Activated T-cell treated with anti-CD3 and anti-CD28 coated beads, Interleukin-2, amount 50 U/mL, for 24 hours (primary cell): ENCODE results near the gene NEURL1B.

Source experiments
- DNase-seq: peaks from one replicate; pipeline ENCODE4 v3.0.0-alpha.2; 2020
- H3K27ac Mint-ChIP-seq: 2 replicates; pipeline ENCODE4 v1.8.0; 2020; ENCODE audit warnings: mild to moderate bottlenecking, mixed read lengths
- H3K27me3 Mint-ChIP-seq: 2 replicates; pipeline ENCODE4 v1.8.0; 2020; ENCODE audit warnings: mixed read lengths
- H3K36me3 Mint-ChIP-seq: 2 replicates; pipeline ENCODE4 v1.8.0; 2020; ENCODE audit warnings: low read depth, mixed read lengths
- H3K4me1 Mint-ChIP-seq: 2 replicates; pipeline ENCODE4 v1.8.0; 2020; ENCODE audit warnings: low read depth, mixed read lengths
- H3K4me3 Mint-ChIP-seq: 2 replicates; pipeline ENCODE4 v1.8.0; 2020; ENCODE audit warnings: mild to moderate bottlenecking, moderate library complexity, mixed read lengths
- H3K9me3 Mint-ChIP-seq: 2 replicates; pipeline ENCODE4 v1.8.0; 2020; ENCODE audit warnings: mixed read lengths

Gene NEURL1B

GRCh38 chr5:172622091-172623046 is 18.7 kb upstream of the NEURL1B start:
- no peaks in the 10 kb centered on the region for H3K4me1 Mint-ChIP-seq
- no peaks in the 10 kb centered on the region for H3K36me3 Mint-ChIP-seq
- no peaks in the 10 kb centered on the region for H3K27me3 Mint-ChIP-seq
- H3K27ac Mint-ChIP-seq: no peak overlapping the region
- H3K4me3 Mint-ChIP-seq: no peak overlapping the region
- no peak for DNase-seq
- no peaks in the 10 kb centered on the region for H3K9me3 Mint-ChIP-seq

- Mint-ChIP-seq H3K4me1 (no peaks in the 10 kb centered on the region), H3K9me3 (no peaks in the 10 kb centered on the region), H3K36me3 (no peaks in the 10 kb centered on the region), H3K4me3 (no peak overlapping the region), H3K27me3 (no peaks in the 10 kb centered on the region), H3K27ac (no peak overlapping the region)
- DNase-seq: no peak
Observed at GRCh38 chr5:172623313-172623980, 17.6 kb upstream of the NEURL1B start.

GRCh38 chr5:172624083-172624995 is 16.7 kb upstream of the NEURL1B start:
- H3K27me3 Mint-ChIP-seq: no peaks in the 10 kb centered on the region
- no peaks in the 10 kb centered on the region for H3K9me3 Mint-ChIP-seq

GRCh38 chr5:172624996-172625964 is 15.8 kb upstream of the NEURL1B start:
- no peak for DNase-seq
- H3K27me3 Mint-ChIP-seq: no peaks in the 10 kb centered on the region
- H3K36me3 Mint-ChIP-seq: no peaks in the 10 kb centered on the region
- no peak overlapping the region for H3K27ac Mint-ChIP-seq
- no peaks in the 10 kb centered on the region for H3K9me3 Mint-ChIP-seq
- no peak overlapping the region for H3K4me3 Mint-ChIP-seq
- H3K4me1 Mint-ChIP-seq: no peaks in the 10 kb centered on the region

More at GRCh38 chr5:172624083-172624995, 16.7 kb upstream of the NEURL1B start:
- H3K27ac Mint-ChIP-seq: no peak overlapping the region
- DNase-seq: no peak
- no peaks in the 10 kb centered on the region for H3K4me1 Mint-ChIP-seq
- no peaks in the 10 kb centered on the region for H3K36me3 Mint-ChIP-seq
- H3K4me3 Mint-ChIP-seq: no peak overlapping the region

- Mint-ChIP-seq H3K36me3 (no peaks in the 10 kb centered on the region), H3K27ac (no peak overlapping the region), H3K4me1 (no peaks in the 10 kb centered on the region), H3K4me3 (no peak overlapping the region), H3K27me3 (no peaks in the 10 kb centered on the region), H3K9me3 (no peaks in the 10 kb centered on the region)
- DNase-seq: no peak
Observed at GRCh38 chr5:172626031-172626581, 15.0 kb upstream of the NEURL1B start.

- Mint-ChIP-seq H3K9me3 (no peaks in the 10 kb centered on the region), H3K27ac (no peak overlapping the region), H3K4me3 (no peak overlapping the region), H3K27me3 (no peaks in the 10 kb centered on the region), H3K36me3 (no peaks in the 10 kb centered on the region), H3K4me1 (no peaks in the 10 kb centered on the region)
- no peak for DNase-seq
Observed at GRCh38 chr5:172630082-172630481, 11.0 kb upstream of the NEURL1B start.

GRCh38 chr5:172630482-172630881 is 10.6 kb upstream of the NEURL1B start:
- H3K27me3 Mint-ChIP-seq: no peaks in the 10 kb centered on the region
- H3K27ac Mint-ChIP-seq: no peak overlapping the region
- H3K9me3 Mint-ChIP-seq: no peaks in the 10 kb centered on the region
- no peak for DNase-seq
- no peak overlapping the region for H3K4me3 Mint-ChIP-seq
- H3K4me1 Mint-ChIP-seq: no peaks in the 10 kb centered on the region
- H3K36me3 Mint-ChIP-seq: no peaks in the 10 kb centered on the region

- no peak for DNase-seq
- Mint-ChIP-seq H3K4me3 (no peak overlapping the region), H3K4me1 (no peaks in the 10 kb centered on the region), H3K27me3 (no peaks in the 10 kb centered on the region), H3K36me3 (no peaks in the 10 kb centered on the region), H3K9me3 (no peaks in the 10 kb centered on the region), H3K27ac (no peak overlapping the region)
Observed at GRCh38 chr5:172630986-172631385, 10.1 kb upstream of the NEURL1B start.

- no peak overlapping the region for H3K27ac Mint-ChIP-seq
- no peaks in the 10 kb centered on the region for H3K27me3 Mint-ChIP-seq
- DNase-seq: no peak
- no peaks in the 10 kb centered on the region for H3K36me3 Mint-ChIP-seq
- H3K9me3 Mint-ChIP-seq: no peaks in the 10 kb centered on the region
- no peak overlapping the region for H3K4me3 Mint-ChIP-seq
- H3K4me1 Mint-ChIP-seq: no peaks in the 10 kb centered on the region
Observed at GRCh38 chr5:172632346-172633092, 8.5 kb upstream of the NEURL1B start.

- Mint-ChIP-seq H3K27me3 (peaks cover 5% of the 10 kb centered on the region), H3K27ac (no peak overlapping the region), H3K4me1 (no peaks in the 10 kb centered on the region), H3K36me3 (no peaks in the 10 kb centered on the region), H3K9me3 (no peaks in the 10 kb centered on the region), H3K4me3 (no peak overlapping the region)
- DNase-seq: peak; percentile 18
Observed at GRCh38 chr5:172633403-172633970, 7.6 kb upstream of the NEURL1B start.

- Mint-ChIP-seq H3K9me3 (no peaks in the 10 kb centered on the region), H3K27ac (no peak overlapping the region), H3K27me3 (peaks cover 11% of the 10 kb centered on the region), H3K4me1 (no peaks in the 10 kb centered on the region), H3K36me3 (no peaks in the 10 kb centered on the region), H3K4me3 (no peak overlapping the region)
- peak; percentile 1 for DNase-seq
Observed at GRCh38 chr5:172634106-172634899, 6.8 kb upstream of the NEURL1B start.

- H3K4me1 Mint-ChIP-seq: no peaks in the 10 kb centered on the region
- peaks cover 18% of the 10 kb centered on the region for H3K27me3 Mint-ChIP-seq
- no peak overlapping the region for H3K4me3 Mint-ChIP-seq
- no peak overlapping the region for H3K27ac Mint-ChIP-seq
- peak; percentile 2 for DNase-seq
- H3K36me3 Mint-ChIP-seq: no peaks in the 10 kb centered on the region
- H3K9me3 Mint-ChIP-seq: no peaks in the 10 kb centered on the region
Observed at GRCh38 chr5:172635038-172635437, 6.0 kb upstream of the NEURL1B start.
